Camera-type eye (tissue), 1 donor: Measurements from ENCODE around the gene GH1. TPM values are rescaled to one million over a fixed set of nuclear protein-coding genes. Genes with fewer than 3 reads are reported as not detected.

Experiments used
- total RNA-seq: library from RNA; depleted of rRNA; stranded (reverse); fragments of >200 nt; gene quantifications from one replicate; pipeline ENCODE4 v1.2.3, GENCODE V29; 2014

GH1 gene
- total RNA-seq: not detected

GRCh38 chr17:63918789-63919305 is at the start of gene GH1:
GH1 (minus strand) TSS chr17:63918839; CDS start chr17:63918776, 63 bp downstream.

GRCh38 chr17:63931981-63932561 is 13.4 kb upstream of the GH1 start, which contains the start of gene CD79B:
CD79B (minus strand) TSS chr17:63932331; CDS start chr17:63932261, 70 bp downstream.

GRCh38 chr17:63911041-63911635 is 7.5 kb downstream of the GH1 start, which contains the start of gene CSHL1:
CSHL1 (minus strand) TSS chr17:63911258; CDS start chr17:63911196, 62 bp downstream.

GRCh38 chr17:63896524-63897354 is 21.9 kb downstream of the GH1 start, which contains the start of gene CSH1:
CSH1 (minus strand) TSS chr17:63896574; CDS start chr17:63896511, 63 bp downstream.

GRCh38 chr17:63881935-63882601 is 36.6 kb downstream of the GH1 start, which contains the start of gene GH2:
GH2 (minus strand) TSS chr17:63881944; CDS start chr17:63881801, 143 bp downstream.

GRCh38 chr17:63873577-63873976 is 45.1 kb downstream of the GH1 start, which contains the start of gene CSH2:
CSH2 (minus strand) TSS chr17:63873677; CDS start chr17:63873614, 63 bp downstream.

Other genes with a start within 250 kb of the GH1 start
- 23.4 TPM for gene LIMD2, start 218.7 kb downstream of the GH1 start, total RNA-seq
- gene STRADA, start 177.0 kb downstream of the GH1 start, total RNA-seq: 39.4 TPM
- 79.0 TPM for gene CCDC47, start 145.2 kb downstream of the GH1 start, total RNA-seq
- 147 TPM for gene DDX42, start 144.7 kb downstream of the GH1 start, total RNA-seq
- gene PSMC5, start 91.4 kb downstream of the GH1 start, total RNA-seq: 57.5 TPM
- 46.6 TPM for gene FTSJ3, start 91.2 kb downstream of the GH1 start, total RNA-seq
- 65.5 TPM for gene SMARCD2, start 76.2 kb downstream of the GH1 start, total RNA-seq
- not detected for gene CSH2, start 45.2 kb downstream of the GH1 start, total RNA-seq
- gene GH2, start 36.9 kb downstream of the GH1 start, total RNA-seq: not detected
- not detected for gene CSH1, start 22.3 kb downstream of the GH1 start, total RNA-seq
- gene CSHL1, start 7.6 kb downstream of the GH1 start, total RNA-seq: not detected
- 0.77 TPM for gene CD79B, start 13.5 kb upstream of the GH1 start, total RNA-seq
- 3.0 TPM for gene SCN4A, start 54.1 kb upstream of the GH1 start, total RNA-seq
- gene PRR29, start 79.5 kb upstream of the GH1 start, total RNA-seq: 0.44 TPM
- 21.7 TPM for gene ICAM2, start 101.8 kb upstream of the GH1 start, total RNA-seq
- gene ERN1, start 211.3 kb upstream of the GH1 start, total RNA-seq: 20.7 TPM